DMS 273 (cell line): ENCODE measurements around the gene IMPG2.

Experiments used
- DNase-seq: peaks from one replicate; lab custom pipeline; 2025; ENCODE audit not compliant: unreplicated experiment; lab: John Stamatoyannopoulos, UW

The IMPG2 gene

DNA sequence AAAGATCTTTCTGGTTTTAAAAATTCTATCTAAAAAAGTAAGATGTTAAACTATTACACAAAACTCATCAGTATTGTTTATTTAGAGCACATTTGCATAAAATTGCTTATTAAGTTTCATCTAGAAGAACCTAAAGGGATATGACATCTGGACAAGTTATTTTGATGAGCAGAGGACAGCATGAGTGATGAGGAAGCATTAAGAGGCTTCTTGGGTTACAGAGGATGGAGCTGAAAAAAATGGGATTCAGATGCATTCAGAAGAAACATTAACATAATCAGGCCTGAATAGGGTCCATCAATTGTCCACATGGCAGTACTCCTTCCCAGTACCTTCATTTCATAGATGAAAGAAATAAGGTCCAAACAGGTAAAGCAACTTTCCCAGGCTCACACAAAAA, 41.6 kb downstream of the IMPG2 start:
- DNase-seq = peak; percentile 41

DNA sequence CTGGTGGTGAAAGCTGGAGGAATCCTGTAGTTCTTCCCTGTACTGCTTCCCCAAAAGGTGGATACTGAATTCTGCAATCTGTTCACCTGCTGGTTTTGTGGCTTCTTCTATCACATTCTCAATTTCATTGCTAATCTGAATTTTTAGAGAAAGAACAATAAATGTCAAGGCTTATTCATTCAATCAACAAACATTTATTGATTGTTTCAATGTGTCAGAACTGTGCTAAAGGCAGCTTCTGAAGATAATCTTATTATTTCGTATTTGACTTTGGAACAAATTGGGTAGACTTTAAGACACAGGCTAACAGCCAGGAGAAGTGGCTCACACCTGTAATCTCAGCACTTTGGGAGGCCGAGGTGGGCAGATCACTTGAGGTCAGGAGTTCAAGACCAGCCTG, 46.8 kb downstream of the IMPG2 start:
- no peak for DNase-seq

DNA sequence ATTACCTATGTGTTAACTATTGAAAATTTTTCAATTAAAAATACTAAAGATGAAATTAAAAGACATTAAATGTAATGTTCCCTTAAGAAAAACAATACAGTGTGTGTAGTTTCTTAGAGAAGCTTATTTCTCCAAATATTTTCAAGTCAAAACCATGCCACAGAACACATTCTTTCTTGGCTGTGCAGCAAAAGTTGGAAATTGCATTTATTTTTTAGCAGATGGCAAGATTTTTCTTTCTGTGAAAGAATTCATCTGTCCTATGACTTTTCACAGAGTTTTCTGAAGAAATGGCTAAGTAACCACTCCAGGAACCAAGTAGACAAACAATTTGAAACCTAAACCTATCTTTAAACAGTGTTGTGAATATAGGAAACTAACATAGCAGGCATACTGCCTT, 47.2 kb downstream of the IMPG2 start:
- no peak for DNase-seq

DNA sequence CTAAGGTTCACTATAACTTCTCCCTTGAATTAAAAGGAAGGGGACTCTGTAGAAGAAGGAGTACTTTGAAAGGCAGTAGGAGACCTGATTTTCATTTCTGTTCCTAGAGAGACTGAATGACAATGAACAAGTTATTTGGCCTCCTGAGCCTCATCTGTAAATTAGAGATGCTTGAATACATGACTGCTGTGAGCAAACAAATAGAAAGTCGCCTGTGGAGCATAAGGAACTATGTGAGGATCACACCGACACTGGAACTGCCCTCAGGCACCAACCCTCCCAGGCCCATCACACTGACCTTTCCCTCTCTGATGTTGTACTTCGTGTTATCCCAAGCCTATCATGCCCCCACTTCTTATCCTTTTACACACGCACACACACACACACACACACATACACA, 48.6 kb downstream of the IMPG2 start:
- DNase-seq = no peak

DNA sequence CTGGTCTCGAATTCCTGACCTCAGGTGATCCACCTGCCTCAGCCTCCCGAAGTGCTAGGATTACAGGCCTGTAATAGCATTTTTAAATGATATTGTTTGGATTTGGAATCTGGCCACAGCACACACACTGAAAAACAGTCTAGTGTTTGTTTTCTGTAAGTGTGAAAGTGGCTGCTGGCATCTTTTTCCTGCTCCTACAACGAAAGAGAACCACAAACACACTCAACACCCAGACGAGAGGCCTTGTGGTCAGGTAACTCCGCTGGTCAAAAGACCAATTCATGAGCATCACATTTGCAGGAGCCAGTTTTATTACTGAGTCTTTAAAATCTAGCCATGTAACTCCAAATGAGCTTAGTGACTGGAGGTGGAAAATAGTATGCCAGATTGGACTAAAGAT, 50.2 kb downstream of the IMPG2 start:
- no peak for DNase-seq

DNA sequence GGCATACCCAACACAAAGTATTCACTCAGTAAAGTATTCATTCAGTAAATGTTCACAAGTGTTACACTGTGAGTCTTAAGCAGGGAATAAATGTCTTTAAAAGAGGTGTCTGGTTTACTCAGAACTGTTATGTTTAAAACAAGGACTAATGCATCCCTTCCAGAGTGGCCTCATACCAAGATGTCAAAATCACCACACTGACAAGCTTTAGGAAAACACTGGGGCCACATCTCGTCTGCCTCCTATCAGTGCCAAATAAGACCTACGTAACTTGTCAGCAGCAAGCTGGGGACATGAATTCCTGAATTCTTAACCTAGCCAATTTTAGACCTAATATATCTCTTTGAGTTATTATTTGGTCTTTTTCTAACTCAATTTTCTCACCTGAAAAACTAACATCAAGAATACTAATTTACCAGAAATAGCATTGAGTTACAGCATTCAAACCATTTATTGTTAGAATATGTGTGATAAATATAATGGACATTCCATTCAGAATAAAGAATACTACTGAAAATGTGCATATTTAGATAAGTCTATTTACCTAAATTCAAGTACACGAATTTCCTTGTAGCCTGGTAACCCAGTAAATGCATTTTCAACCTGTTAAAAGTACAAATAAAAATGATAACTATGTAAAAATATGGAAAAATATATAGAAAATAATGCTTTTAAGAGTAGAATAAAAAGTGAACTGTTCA, 51.3 kb downstream of the IMPG2 start:
- no peak for DNase-seq

DNA sequence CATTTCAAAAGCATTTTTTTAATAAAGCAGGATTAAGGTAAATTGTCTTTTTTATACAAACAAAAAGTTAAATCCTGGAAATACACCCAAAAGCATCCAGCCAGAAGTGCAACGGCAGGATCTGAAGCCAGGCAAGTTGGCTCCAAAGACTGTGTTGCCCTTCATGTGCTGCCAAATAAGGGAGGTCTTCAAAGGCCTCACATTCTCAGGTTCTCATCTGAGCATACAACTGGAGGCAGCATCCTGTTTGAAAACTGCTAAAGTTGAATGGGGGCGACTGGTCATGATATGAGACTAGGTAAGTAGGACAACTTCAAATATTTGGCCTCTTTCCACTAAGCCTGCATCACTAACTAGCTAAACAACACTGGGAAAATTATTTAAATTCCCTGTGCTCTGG, 52.2 kb downstream of the IMPG2 start:
- DNase-seq = no peak

DNA sequence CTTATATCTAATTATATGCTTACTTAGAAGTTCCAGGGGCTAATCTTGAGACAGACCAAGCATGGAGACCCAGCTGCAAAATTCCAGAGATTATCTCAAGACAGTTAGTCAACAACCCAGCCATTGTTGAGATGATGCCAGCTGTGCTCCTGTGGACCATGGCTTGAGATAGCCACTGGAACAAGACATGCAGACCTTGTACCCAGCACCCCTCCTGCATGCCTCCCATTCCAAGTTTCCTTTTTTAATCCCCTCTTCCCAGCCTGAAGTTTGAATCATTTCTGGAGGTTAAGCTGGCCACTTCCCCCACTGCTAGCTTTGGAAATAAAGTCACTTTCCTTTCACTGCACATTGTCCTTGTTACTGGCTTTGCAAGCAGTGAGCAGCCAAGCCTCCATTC, 53.8 kb downstream of the IMPG2 start:
- no peak for DNase-seq

DNA sequence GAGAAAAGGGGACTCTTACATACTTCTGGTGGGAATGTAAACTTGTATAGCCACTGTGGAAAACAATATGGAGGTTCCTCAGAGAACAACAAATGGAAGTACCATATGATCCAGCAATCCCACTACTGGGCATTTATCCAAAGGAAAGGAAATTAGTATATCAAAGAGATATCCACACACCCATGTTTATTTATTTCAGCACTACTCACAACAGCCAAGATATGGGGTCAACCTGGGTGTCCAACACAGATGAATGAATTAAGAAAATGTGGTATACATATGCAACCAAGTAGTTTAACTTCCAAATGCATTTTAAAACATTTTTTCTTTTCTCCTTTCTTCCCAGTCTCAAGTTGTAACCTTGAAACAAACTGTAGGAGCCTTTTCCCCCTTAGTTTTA, 54.3 kb downstream of the IMPG2 start:
- peak; percentile 24 for DNase-seq

DNA sequence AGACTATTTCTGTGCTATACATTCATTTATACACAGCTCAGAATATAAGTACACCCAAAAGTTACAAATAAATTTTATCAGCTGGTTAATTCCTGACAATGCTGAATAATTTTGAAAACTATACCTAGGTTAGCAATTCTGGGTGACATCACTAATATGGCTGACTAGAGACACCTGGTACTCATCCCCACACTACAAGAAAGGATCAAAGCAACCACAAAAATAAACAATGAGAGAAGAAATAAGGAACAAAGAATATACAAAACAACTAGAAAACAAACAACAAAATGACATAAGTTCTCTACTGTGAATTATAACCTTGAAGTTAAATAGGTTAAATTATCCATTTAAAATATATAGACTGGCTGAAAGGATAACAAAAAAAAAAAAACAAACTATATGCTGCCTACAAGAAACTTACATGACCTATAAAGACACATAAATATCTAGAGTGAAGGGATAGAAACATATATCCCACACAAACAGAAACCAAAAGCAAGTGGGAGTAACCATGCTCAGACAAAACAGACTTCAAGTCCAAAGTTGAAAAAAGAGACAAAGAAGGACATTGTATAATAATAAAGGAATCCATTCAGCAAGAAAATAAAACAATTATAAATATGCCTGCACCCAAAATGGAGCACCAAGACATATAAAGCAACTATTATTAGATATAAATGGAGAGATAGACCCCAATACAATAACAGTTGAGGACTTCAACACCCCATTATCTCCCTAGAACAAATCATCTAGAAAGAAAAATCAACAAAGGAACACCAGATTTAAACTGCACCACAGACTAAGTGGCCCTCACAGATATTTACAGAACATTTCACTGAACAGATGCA, 57.8 kb downstream of the IMPG2 start:
- no peak for DNase-seq

DNA sequence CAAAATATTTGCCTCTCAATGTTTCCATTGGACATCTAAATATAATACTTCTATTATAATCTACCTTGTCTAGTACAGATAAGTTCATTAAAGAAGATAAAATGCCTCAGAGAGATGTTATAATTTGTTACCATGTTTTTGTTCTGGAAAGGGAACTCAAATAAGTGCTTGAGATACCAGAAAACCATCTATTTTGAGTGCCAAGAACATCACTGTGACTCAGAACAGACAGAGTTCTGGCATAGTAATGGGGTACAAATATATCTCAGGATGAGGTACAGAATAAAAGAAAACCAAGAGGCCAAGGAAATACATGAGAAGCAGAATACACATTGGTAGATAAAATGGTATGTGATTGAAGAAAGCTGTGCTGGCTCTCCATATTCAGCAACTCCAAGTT, 58.9 kb downstream of the IMPG2 start:
- DNase-seq = no peak

DNA sequence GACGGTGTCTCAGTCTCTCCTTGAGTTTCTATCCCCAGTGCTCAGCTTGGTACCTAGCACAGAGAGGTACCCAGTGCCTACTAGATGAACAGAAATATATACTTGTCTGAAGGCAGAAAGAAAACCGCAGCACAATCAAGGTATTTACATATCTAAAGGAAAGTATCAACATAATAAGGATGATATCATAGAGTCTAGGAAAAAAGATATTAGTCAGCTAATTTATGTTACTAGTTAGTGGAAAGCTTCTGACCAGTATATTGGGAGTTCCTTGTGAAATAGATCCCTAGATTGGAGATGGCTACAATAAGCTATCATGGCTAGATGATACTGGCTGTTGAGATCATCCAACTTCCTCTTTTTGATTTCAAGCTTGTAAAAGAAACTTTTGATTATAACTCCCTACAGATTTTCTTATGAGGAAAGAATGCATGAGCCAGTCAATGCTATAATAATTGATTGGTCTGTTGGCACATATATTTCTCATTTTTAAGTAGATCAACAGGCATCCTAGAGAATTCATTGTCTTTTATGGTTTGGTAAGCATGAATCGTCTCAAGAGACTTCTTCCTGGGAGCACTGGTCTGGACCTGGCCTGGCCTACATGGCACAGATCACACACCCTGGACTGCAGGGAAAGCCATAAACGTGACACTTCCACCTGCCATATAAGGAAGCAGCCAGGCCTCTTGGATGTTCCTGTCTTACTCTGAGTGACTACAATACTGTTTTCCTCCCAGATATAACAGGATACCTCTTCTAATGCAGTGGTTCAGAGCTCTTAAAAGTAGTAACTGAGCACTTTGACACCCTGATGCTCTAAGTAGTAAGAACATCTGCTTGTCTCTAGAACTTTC, 60.7 kb downstream of the IMPG2 start:
- DNase-seq = no peak

DNA sequence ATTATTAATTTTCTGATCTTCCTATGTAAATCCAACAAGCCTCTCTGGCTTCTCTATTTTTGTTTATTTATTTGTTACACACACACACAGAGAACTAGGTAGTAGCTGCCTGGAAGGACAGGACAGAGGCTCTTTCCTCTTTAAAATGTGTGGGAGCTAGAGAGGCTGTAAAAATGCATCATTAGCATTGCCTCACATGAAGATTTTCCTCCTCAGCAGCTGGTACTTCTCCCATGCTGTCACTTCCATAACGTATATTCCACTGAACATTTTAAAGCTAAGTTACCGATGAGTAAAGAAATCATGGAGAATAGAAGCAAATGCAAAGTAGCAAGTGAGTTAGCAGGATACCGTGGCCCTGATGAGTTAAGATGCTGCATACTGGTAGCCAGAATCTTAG, 63.9 kb downstream of the IMPG2 start:
- DNase-seq = peak; percentile 8

DNA sequence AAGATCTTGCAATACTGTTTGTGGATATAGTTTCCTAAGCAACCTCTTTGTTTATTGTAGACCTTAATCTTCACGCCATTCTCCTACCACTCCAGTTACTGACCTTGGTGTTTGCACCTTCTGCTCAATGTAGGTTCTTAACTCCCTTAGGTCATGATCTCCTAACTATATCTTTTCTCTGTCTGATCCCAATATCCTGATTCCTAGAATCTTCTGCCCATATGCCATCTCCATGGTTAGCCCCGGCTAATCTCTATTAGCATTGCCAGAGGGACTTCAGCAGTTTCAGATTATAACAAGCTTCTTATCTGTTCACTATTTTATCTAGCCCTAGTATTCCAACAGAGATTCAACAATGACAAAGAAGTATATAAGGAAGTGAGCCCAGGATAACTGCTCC, 64.9 kb downstream of the IMPG2 start:
- no peak for DNase-seq

DNA sequence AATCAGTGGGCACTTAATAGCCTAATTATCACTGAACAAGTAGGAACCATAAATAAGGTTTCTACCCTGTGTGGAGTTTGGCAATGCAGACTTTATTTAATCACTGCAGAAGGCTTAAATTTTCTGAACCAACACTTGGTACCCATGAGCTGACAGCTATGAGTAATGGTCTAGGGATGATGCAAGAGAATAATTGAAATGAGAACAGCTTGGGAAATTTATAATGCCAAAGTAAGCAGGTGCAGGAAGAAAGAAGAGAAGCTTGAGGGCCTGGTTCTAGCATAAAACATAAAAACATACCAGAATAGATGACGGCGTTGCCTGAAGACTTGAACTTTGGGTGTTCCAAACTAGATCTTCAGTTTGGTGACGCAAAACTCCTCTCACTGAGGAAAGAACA, 67.0 kb downstream of the IMPG2 start:
- peak; percentile 62 for DNase-seq

DNA sequence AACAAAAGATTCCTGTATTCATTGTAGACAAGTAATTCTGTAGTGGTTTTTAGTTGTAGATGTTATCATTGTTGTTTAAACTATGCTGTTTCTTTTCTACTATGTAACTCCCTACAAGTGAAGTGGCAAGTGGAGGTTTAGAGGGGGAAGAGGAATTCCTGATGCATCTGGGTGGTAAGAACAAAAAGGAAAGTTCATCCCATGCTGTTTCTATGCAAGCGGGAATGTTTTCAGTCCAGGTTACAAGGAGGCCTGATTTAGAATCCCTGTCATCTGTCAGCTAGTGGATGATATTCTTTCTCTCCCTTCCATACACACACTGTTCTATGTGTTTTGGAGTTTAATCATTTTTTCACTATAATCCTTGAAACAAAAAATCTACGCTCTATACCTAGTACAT, 67.4 kb downstream of the IMPG2 start:
- DNase-seq = peak; percentile 9

DNA sequence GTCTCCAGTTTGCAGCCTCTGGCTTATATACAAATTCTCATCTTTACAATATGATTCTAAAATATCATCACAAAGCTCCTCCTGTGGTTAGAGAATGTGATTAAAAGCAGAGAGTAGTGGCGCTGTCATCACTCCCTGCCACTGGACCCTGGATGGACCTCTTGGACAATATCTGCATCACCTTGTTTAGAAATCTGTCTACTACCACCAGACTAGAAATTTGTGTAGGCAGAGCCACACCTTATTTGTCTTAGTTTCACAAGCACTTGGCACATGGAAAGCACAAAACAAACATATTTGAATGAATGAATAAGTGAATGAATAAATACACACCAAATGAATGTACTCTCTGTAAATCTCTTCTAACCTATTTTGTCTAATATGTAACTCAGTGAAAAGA, 68.1 kb downstream of the IMPG2 start:
- no peak for DNase-seq

DNA sequence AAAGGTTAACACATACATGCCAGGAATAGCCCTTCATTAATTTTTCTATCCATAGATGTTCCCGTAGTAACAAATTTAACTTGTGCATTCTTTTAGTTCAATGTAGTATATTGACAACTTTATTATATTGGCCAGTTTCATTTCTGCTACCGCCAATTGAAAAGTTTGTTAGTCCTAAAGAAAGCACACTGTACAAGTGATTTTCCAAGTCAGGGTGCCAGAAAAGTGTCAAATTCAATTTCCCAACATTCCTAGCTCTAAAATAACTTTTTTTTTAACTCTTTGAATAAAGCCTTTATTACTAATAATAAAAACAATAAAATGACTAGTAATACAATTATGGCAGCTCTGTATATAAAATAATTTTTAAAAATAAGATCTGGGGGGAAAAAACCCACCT, 68.9 kb downstream of the IMPG2 start:
- no peak for DNase-seq

DNA sequence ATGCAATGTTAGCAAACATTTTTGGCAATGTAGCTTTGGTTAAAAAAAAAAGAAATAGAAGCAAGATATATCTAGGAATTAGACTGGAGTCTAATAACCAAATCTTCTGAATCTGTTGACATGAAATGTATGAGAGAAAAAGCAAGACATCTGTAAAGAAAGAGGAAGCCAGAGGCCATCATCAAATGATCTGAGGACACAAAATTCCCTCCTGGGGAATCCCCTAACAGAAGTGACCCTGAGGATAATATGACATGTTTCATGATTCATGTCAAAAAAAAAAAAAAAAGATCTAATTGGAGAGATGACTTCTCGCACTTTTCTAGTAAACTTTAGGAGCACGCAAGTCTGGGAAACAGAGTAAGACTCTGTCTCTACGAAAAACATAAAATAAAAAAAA, 70.9 kb downstream of the IMPG2 start:
- no peak for DNase-seq

DNA sequence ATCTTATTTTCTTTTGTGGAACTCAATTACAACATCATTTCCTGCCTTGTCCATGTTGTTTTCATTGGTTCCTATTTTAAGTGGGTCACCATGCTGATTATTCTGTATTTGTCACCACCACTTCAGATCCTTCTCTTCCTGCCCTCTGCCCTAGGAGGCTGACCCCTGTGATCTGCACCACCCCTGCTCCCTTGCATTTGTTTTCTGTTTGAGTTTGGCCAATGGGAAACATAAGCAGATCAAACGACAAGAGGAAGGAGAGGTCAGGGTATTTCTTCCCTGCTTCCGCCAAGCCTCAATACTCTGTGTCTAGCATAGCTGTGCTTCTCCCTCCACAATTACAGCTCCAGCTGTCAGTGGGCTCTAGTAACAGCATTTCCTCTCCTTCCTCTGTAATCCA, 71.6 kb downstream of the IMPG2 start:
- no peak for DNase-seq

DNA sequence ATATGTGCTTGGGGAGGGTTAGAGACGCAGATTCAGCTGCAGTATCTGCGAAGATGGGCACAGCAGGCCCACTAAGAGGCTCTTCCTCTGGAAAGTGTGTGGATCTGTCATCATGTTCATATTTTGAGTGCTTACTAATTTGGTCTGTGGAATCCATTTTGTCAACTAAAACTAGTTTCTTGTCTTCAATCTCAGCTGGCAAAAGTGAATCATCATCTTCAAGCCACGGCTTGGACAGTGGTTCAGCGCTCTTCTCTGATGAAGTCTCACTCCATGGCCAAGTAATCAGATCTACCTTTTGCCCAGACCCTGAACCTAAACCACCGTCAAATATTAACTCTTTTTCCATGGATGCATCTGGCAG, 76.2 kb downstream of the IMPG2 start:
- DNase-seq = no peak
